Ovary (tissue), 3 donors: ENCODE data around the gene DHRS12.

Source experiments
- CTCF ChIP-seq, 3 donors: fragments of 450-650 bp in 2 of 3; fragments of 200-600 bp in 1 of 3; IDR thresholded peaks; one replicate each; pipeline versions ENCODE4 v1.5.1 to v1.8.0; 2016 to 2022; ENCODE audit warnings: antibody characterized with exemption in 3 of 3, mild to moderate bottlenecking in 1 of 3
- POLR2A ChIP-seq: fragments of 450-650 bp; IDR thresholded peaks from one replicate; pipeline ENCODE4 v1.6.1; 2017; ENCODE audit warnings: antibody characterized with exemption, mild to moderate bottlenecking, moderate library complexity
- donor health status: DM: no; HTN: no; CAD: no.

- TF ChIP-seq CTCF (IDR thresholded peaks at IDR 0.05) = no peak
- no peak for TF ChIP-seq POLR2A
Measured at GRCh38 chr13:51793570-51794271, 10.2 kb downstream of the DHRS12 start.
